ENCODE data around the gene JADE2.
"Not testable (repeated sequence)": the region's sequence is repeated elsewhere in the genome, so short reads cannot be mapped to it uniquely, and the experiment has no call there.

JADE2 gene

GRCh38 chr5:134592141-134592746 is 66.8 kb downstream of the JADE2 start:
- peak; percentile 34 for DNase-seq (ENCODE audit: low spot score)

- no peak for DNase-seq (ENCODE audit: low spot score)
Measured at GRCh38 chr5:134594336-134594735, 68.9 kb downstream of the JADE2 start.

GRCh38 chr5:134594797-134595457 is 69.5 kb downstream of the JADE2 start:
- DNase-seq (ENCODE audit: low spot score), result no peak

GRCh38 chr5:134595458-134595838 is 70.0 kb downstream of the JADE2 start:
- no peak for DNase-seq (ENCODE audit: low spot score)

GRCh38 chr5:134599820-134600219 is 74.3 kb downstream of the JADE2 start:
- DNase-seq (ENCODE audit: low spot score), result not testable (repeated sequence)

GRCh38 chr5:134600600-134600999 is 75.1 kb downstream of the JADE2 start:
- no peak for DNase-seq (ENCODE audit: low spot score)

- no peak for DNase-seq (ENCODE audit: low spot score)
Measured at GRCh38 chr5:134603059-134603458, 77.6 kb downstream of the JADE2 start.

GRCh38 chr5:134604908-134605307 is 79.4 kb downstream of the JADE2 start:
- no peak for DNase-seq (ENCODE audit: low spot score)

- no peak for DNase-seq (ENCODE audit: low spot score)
Measured at GRCh38 chr5:134606726-134607125, 81.3 kb downstream of the JADE2 start.

GRCh38 chr5:134608555-134608954 is 83.1 kb downstream of the JADE2 start:
- DNase-seq (ENCODE audit: low spot score), result no peak

GRCh38 chr5:134609232-134609851 is 83.9 kb downstream of the JADE2 start:
- DNase-seq (ENCODE audit: low spot score), result no peak

- DNase-seq (ENCODE audit: low spot score), result no peak
Measured at GRCh38 chr5:134610725-134611124, 85.3 kb downstream of the JADE2 start.

- DNase-seq (ENCODE audit: low spot score), result no peak
Measured at GRCh38 chr5:134611515-134611914, 86.0 kb downstream of the JADE2 start.

- no peak for DNase-seq (ENCODE audit: low spot score)
Measured at GRCh38 chr5:134614450-134615085, 89.1 kb downstream of the JADE2 start.

GRCh38 chr5:134620634-134621033 is 95.2 kb downstream of the JADE2 start:
- DNase-seq (ENCODE audit: low spot score), result no peak

GRCh38 chr5:134625559-134625958 is 100.1 kb downstream of the JADE2 start:
- DNase-seq (ENCODE audit: low spot score), result no peak

- no peak for DNase-seq (ENCODE audit: low spot score)
Measured at GRCh38 chr5:134626369-134627014, 101.0 kb downstream of the JADE2 start.
